Keratinocyte (primary cell): ENCODE data around the gene RASA3.

Experiments used
- EZH2 ChIP-seq: IDR thresholded peaks from one replicate; pipeline ENCODE4 v1.6.1; 2012; ENCODE audit warnings: inconsistent platforms, mild to moderate bottlenecking, low read length, moderate library complexity
- TF ChIP-seq, protein P1 (sequence below), 3 experiments: IDR thresholded peaks in 1 of 3; conservative IDR thresholded peaks in 1 of 3; optimal IDR thresholded peaks in 1 of 3; 2 replicates in 2 of 3; 3 replicates in 1 of 3; pipeline versions ENCODE3 to v1.5.1; 2011; ENCODE audit warnings: low read length in 3 of 3, mild to moderate bottlenecking in 3 of 3, moderate library complexity in 2 of 3, control low read depth in 1 of 3, inconsistent platforms in 1 of 3; ENCODE audit not compliant: insufficient read depth in 2 of 3; ENCODE audit errors: extremely low read depth in 1 of 3

DNA sequence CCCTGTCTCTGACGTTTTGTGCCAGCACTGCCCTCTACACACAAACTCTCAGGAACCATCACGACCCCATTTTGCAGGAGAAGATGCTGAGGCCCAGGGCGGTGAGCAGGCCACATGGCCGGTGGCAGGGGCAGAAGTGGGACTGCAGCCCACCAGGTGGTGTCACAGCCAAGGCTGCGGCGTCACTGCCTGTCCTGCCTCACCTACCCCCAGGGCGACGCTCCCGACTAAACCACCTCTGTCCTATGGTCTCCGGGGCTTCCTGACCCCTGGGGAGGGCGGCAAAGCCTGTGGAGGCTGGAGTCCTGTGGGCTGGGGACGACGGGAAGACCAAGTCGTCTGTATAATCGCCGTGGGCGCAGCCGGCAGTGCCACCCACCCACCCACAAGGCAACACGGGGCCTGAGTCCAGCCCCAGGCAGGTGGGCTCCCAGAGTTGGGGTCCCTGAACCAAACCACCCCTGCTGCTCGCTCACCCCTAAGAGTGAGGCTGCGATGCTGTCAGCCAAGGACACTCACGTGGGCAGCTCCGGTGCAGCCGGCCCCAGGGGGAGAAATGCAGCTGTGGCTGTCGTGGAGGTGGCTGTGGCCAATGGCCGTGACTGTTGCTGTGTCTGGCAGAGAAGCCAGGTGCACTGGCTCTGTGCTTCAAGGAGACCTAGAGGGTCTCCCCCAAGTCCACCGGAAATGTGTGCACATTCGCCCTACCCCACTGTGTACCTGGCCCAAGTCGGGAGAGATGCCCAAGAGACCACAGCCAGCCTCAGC, 29.7 kb downstream of the RASA3 start:
- TF ChIP-seq, protein P1, sequence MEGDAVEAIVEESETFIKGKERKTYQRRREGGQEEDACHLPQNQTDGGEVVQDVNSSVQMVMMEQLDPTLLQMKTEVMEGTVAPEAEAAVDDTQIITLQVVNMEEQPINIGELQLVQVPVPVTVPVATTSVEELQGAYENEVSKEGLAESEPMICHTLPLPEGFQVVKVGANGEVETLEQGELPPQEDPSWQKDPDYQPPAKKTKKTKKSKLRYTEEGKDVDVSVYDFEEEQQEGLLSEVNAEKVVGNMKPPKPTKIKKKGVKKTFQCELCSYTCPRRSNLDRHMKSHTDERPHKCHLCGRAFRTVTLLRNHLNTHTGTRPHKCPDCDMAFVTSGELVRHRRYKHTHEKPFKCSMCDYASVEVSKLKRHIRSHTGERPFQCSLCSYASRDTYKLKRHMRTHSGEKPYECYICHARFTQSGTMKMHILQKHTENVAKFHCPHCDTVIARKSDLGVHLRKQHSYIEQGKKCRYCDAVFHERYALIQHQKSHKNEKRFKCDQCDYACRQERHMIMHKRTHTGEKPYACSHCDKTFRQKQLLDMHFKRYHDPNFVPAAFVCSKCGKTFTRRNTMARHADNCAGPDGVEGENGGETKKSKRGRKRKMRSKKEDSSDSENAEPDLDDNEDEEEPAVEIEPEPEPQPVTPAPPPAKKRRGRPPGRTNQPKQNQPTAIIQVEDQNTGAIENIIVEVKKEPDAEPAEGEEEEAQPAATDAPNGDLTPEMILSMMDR (optimal IDR thresholded peaks at IDR 0.05 in 1 of 3, IDR thresholded peaks at IDR 0.05 in 1 of 3, conservative IDR thresholded peaks at IDR 0.05 in 1 of 3; ENCODE audit: extremely low read depth in 1 of 3, insufficient read depth in 2 of 3, low read length in 3 of 3) = no peak
- TF ChIP-seq EZH2 = no peak
